OCI-LY1 (cell line): ENCODE data around the gene LRRC9.

Experiments used
- EZH2 ChIP-seq: fragments of 200-600 bp; sonication (generic), shearing (Covaris generic); IDR thresholded peaks from 2 replicates; pipeline ENCODE4 v1.8.0; 2017; ENCODE audit warnings: borderline replicate concordance, mixed run types, mild to moderate bottlenecking, antibody characterized with exemption, low read length, moderate library complexity, mixed read lengths
- TF ChIP-seq, protein P1 (sequence below): fragments of 200-600 bp; sonication (generic), shearing (Covaris generic); IDR thresholded peaks from 2 replicates; pipeline ENCODE4 v1.5.1; 2017; ENCODE audit warnings: mild to moderate bottlenecking, antibody characterized with exemption, low read length, moderate library complexity, mixed read lengths

DNA sequence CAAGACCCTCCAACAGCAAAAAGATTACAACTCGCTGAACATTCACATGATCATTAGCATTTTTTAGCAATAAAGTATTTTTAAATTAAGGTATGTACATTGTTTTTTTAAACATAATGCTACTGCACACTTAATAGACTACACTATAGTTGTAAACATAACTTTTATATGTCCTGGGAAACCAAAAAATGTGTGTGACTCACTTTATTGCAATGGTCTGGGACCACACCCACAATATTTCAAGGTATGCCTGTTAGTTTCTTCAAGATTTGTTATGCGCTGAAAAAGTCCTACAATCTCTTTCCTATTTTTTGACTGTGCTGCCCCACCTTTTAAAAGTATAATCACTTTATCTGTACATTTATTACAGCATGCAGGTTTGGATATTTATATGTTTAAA lies 141.4 kb downstream of the LRRC9 start:
- TF ChIP-seq, protein P1, sequence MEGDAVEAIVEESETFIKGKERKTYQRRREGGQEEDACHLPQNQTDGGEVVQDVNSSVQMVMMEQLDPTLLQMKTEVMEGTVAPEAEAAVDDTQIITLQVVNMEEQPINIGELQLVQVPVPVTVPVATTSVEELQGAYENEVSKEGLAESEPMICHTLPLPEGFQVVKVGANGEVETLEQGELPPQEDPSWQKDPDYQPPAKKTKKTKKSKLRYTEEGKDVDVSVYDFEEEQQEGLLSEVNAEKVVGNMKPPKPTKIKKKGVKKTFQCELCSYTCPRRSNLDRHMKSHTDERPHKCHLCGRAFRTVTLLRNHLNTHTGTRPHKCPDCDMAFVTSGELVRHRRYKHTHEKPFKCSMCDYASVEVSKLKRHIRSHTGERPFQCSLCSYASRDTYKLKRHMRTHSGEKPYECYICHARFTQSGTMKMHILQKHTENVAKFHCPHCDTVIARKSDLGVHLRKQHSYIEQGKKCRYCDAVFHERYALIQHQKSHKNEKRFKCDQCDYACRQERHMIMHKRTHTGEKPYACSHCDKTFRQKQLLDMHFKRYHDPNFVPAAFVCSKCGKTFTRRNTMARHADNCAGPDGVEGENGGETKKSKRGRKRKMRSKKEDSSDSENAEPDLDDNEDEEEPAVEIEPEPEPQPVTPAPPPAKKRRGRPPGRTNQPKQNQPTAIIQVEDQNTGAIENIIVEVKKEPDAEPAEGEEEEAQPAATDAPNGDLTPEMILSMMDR = no peak
- TF ChIP-seq EZH2 = no peak
